Measurements from ENCODE around the gene JAK2. TPM values are rescaled to one million over a fixed set of nuclear protein-coding genes. Genes with fewer than 3 reads are reported as not detected.

Gene JAK2
- total and polyA plus RNA-seq, 10 of the 15 experiments (the other 5 are each of a cell fraction or from before 2014, with no cell fraction given), result 4.1 to 22.9 (median 13.7) TPM

GRCh38 chr9:4959031-4959430 lies 26.0 kb upstream of the JAK2 start:
- in situ Hi-C loops (cut with MboI), result no loop called here
- 0 out of 3 replicates have a peak, but pooled peaks have one; percentile 16 for TF ChIP-seq POU2F2 (IDR thresholded peaks at IDR 0.05; ENCODE audit: borderline replicate concordance, low read depth, low read length)
- no peak for TF ChIP-seq CREM (IDR thresholded peaks at IDR 0.05; ENCODE audit: low read depth)
- DNase-seq (ENCODE audit: low read depth, low spot score), result no peak
- Histone ChIP-seq H3K9me3 (replicated peaks; ENCODE audit: control insufficient read depth, insufficient read depth, low read length) (no peaks in the 10 kb centered on the region; the same call in 1 of the 3 replicates), H3K36me3 (ENCODE audit: control insufficient read depth in 2 of 2, insufficient read depth in 2 of 2, low read length in 1 of 2) (no peaks in the 10 kb centered on the region), H3K79me2 (ENCODE audit: control insufficient read depth, insufficient read depth, low read length) (no peaks in the 10 kb centered on the region), H3K4me1 (ENCODE audit: control insufficient read depth, insufficient read depth, low read length) (no peaks in the 10 kb centered on the region), H3K27me3 (replicated peaks in 1 of 2; ENCODE audit: control insufficient read depth in 2 of 2, insufficient read depth in 2 of 2, low read length in 1 of 2) (no peaks in the 10 kb centered on the region), H3K4me2 (ENCODE audit: control insufficient read depth, insufficient read depth) (no peak overlapping the region), H3K9ac (ENCODE audit: control insufficient read depth, insufficient read depth, low read length) (no peak overlapping the region), H4K20me1 (ENCODE audit: control insufficient read depth, insufficient read depth) (no peaks in the 10 kb centered on the region), H3K27ac (ENCODE audit: control insufficient read depth, insufficient read depth) (no peak overlapping the region), H2AFZ (ENCODE audit: control insufficient read depth, low read depth, low read length) (peak overlapping the region; percentile 24), H3K4me3 (no peak overlapping the region)
- whole genome bisulfite sequencing (ENCODE audit: insufficient coverage, insufficient replicate concordance, low lambda C conversion rate, missing lambda C conversion rate), result 49% methylated on average over 3 of the region's 3 CpGs
- ChIA-PET POLR2A (interaction anchor here (1.2 kb wide), 1 partner anchor 24 kb away, joined by 5 read pairs; no protein-coding TSS in a partner anchor), SMC1A (ENCODE audit: uncharacterized antibody, unreplicated experiment) (interaction anchor here (0.7 to 2.5 kb wide), 4 partner anchors 12 to 32 kb away, joined by 3 to 8 read pairs (median 6); no protein-coding TSS in a partner anchor), RAD21 (ENCODE audit: unreplicated experiment) (no interaction called here), CTCF (interaction anchor here (1.3 kb wide), 1 partner anchor 34 kb away, joined by 4 read pairs; no protein-coding TSS in a partner anchor)
- BruUV-seq (replicated peaks), result no TSS peak
- no peak for FAIRE-seq
- intact Hi-C loops (cut with micrococcal nuclease; ENCODE audit: unreplicated experiment), result no loop called here
- ATAC-seq, result peak; percentile 78

GRCh38 chr9:4962085-4962484 lies 23.0 kb upstream of the JAK2 start:
- no peak for ATAC-seq
- POLR2A ChIA-PET, result no interaction called here
- Histone ChIP-seq H3K4me1 (ENCODE audit: control insufficient read depth, insufficient read depth, low read length) (no peaks in the 10 kb centered on the region), H3K27ac (ENCODE audit: control insufficient read depth, insufficient read depth) (no peak overlapping the region), H2AFZ (ENCODE audit: control insufficient read depth, low read depth, low read length) (no peak overlapping the region), H3K4me3 (no peak overlapping the region), H3K79me2 (ENCODE audit: control insufficient read depth, insufficient read depth, low read length) (no peaks in the 10 kb centered on the region), H3K4me2 (ENCODE audit: control insufficient read depth, insufficient read depth) (no peak overlapping the region), H4K20me1 (ENCODE audit: control insufficient read depth, insufficient read depth) (no peaks in the 10 kb centered on the region), H3K36me3 (ENCODE audit: control insufficient read depth in 2 of 2, insufficient read depth in 2 of 2, low read length in 1 of 2) (no peaks in the 10 kb centered on the region), H3K9ac (ENCODE audit: control insufficient read depth, insufficient read depth, low read length) (no peak overlapping the region), H3K27me3 (replicated peaks in 1 of 2; ENCODE audit: control insufficient read depth in 2 of 2, insufficient read depth in 2 of 2, low read length in 1 of 2) (no peaks in the 10 kb centered on the region), H3K9me3 (replicated peaks; ENCODE audit: control insufficient read depth, insufficient read depth, low read length) (peaks cover 3% of the 10 kb centered on the region)
- 91% methylated on average over 2 of the region's 2 CpGs for WGBS (ENCODE audit: insufficient coverage, insufficient replicate concordance, low lambda C conversion rate, missing lambda C conversion rate)
- no peak for DNase-seq (ENCODE audit: low read depth, low spot score)
- in situ Hi-C loops (cut with MboI) (no loop called here), intact Hi-C loops (cut with micrococcal nuclease; ENCODE audit: unreplicated experiment) (no loop called here)
- no TSS peak for BruUV-seq (replicated peaks)
- CTCF ChIA-PET, result no interaction called here
- FAIRE-seq, result no peak
- SMC1A ChIA-PET (ENCODE audit: uncharacterized antibody, unreplicated experiment), result no interaction called here
- RAD21 ChIA-PET (ENCODE audit: unreplicated experiment), result no interaction called here
- TF ChIP-seq TBL1XR1 (IDR thresholded peaks at IDR 0.05; ENCODE audit: low read depth, low read length) (no peak), BACH1 (IDR thresholded peaks at IDR 0.05; ENCODE audit: borderline replicate concordance) (no peak), POLR2AphosphoS2 (IDR thresholded peaks at IDR 0.05; ENCODE audit: low read depth, low read length) (no peak), MTA2 (IDR thresholded peaks at IDR 0.05; ENCODE audit: low read depth) (no peak), RAD21 (IDR thresholded peaks at IDR 0.05; ENCODE audit: insufficient read depth, low read depth, low read length) (no peak), ZNF24 (IDR thresholded peaks at IDR 0.05) (no peak), ASH2L (IDR thresholded peaks at IDR 0.05; ENCODE audit: borderline replicate concordance, low read depth) (no peak), NRF1 (conservative IDR thresholded peaks at IDR 0.05; ENCODE audit: low read depth, low read length) (no peak), JUND (IDR thresholded peaks at IDR 0.05; ENCODE audit: low read depth, low read length) (no peak), RAD51 (IDR thresholded peaks at IDR 0.05) (no peak), PKNOX1 (IDR thresholded peaks at IDR 0.05) (no peak), ZNF687 (IDR thresholded peaks at IDR 0.05) (no peak), TAF1 (IDR thresholded peaks at IDR 0.05; ENCODE audit: borderline replicate concordance, low read depth, low read length) (no peak)
